Mesenchymal stem cell (in vitro differentiated cells and primary cell): ENCODE measurements around the gene NIN.

Source experiments
- DNase-seq: peaks from one replicate; pipeline ENCODE4 v3.0.0-alpha.2; 2013
- H2AFZ ChIP-seq: one replicate; pipeline ENCODE4 v1.6.1; 2013; ENCODE audit warnings: low read depth, mild to moderate bottlenecking, control low read depth, inconsistent platforms, low read length, moderate library complexity
- H2AK5ac ChIP-seq: 2 replicates; pipeline ENCODE4 v1.6.1; 2013; ENCODE audit warnings: low read length, moderate library complexity, mild to moderate bottlenecking, inconsistent platforms; ENCODE audit not compliant: severe bottlenecking
- H2BK120ac ChIP-seq: one replicate; pipeline ENCODE4 v1.6.1; 2013; ENCODE audit warnings: low read depth, mild to moderate bottlenecking, inconsistent platforms, low read length, moderate library complexity
- H2BK12ac ChIP-seq, 2 experiments: one replicate each; pipeline ENCODE4 v1.6.1; 2013; ENCODE audit warnings: inconsistent platforms in 2 of 2, low read length in 2 of 2, mild to moderate bottlenecking in 2 of 2, moderate library complexity in 2 of 2, control low read depth in 1 of 2
- H2BK15ac ChIP-seq: one replicate; pipeline ENCODE4 v1.6.1; 2013; ENCODE audit warnings: mild to moderate bottlenecking, low read depth, inconsistent platforms; ENCODE audit not compliant: poor library complexity, severe bottlenecking
- H2BK5ac ChIP-seq: 2 replicates; pipeline ENCODE4 v1.6.1; 2013; ENCODE audit warnings: low read depth, mild to moderate bottlenecking, low read length, control low read depth, inconsistent platforms; ENCODE audit not compliant: poor library complexity, severe bottlenecking
- H3K14ac ChIP-seq, 2 experiments: one replicate each; pipeline ENCODE4 v1.6.1; 2013; ENCODE audit warnings: inconsistent platforms in 2 of 2, low read length in 2 of 2, control low read depth in 1 of 2, mild to moderate bottlenecking in 1 of 2, moderate library complexity in 1 of 2
- H3K18ac ChIP-seq, 2 experiments: one replicate each; pipeline ENCODE4 v1.6.1; 2013; ENCODE audit warnings: inconsistent platforms in 2 of 2, low read length in 2 of 2, control low read depth in 1 of 2, low read depth in 1 of 2, mild to moderate bottlenecking in 1 of 2
- H3K23ac ChIP-seq, 2 experiments: one replicate each; pipeline ENCODE4 v1.6.1; 2013; ENCODE audit warnings: inconsistent platforms in 2 of 2, low read length in 2 of 2, mild to moderate bottlenecking in 2 of 2, moderate library complexity in 2 of 2, control low read depth in 1 of 2
- H3K27ac ChIP-seq: 2 replicates; pipeline ENCODE4 v1.5.1; 2013; ENCODE audit warnings: mild to moderate bottlenecking, moderate library complexity, low read length, control low read depth, inconsistent platforms; ENCODE audit not compliant: poor library complexity, severe bottlenecking
- H3K27me3 ChIP-seq, 2 experiments: 2 replicates each; pipeline versions ENCODE4 v1.6.1 to v1.7.0; 2013; ENCODE audit warnings: low read length in 2 of 2, mild to moderate bottlenecking in 2 of 2, moderate library complexity in 2 of 2, control low read depth in 1 of 2, inconsistent platforms in 1 of 2; ENCODE audit not compliant: control insufficient read depth in 1 of 2, insufficient read depth in 1 of 2
- H3K36me3 ChIP-seq, 2 experiments: 2 replicates each; pipeline versions ENCODE4 v1.6.1 to v1.7.0; 2013; ENCODE audit warnings: low read length in 2 of 2, control low read depth in 1 of 2, inconsistent platforms in 1 of 2, low read depth in 1 of 2, mild to moderate bottlenecking in 1 of 2; ENCODE audit not compliant: insufficient read depth in 2 of 2, control insufficient read depth in 1 of 2
- H3K4ac ChIP-seq, 2 experiments: one replicate each; pipeline ENCODE4 v1.6.1; 2013; ENCODE audit warnings: inconsistent platforms in 2 of 2, low read length in 2 of 2, mild to moderate bottlenecking in 2 of 2, moderate library complexity in 2 of 2, control low read depth in 1 of 2, low read depth in 1 of 2
- H3K4me1 ChIP-seq: 2 replicates; pipeline ENCODE4 v1.6.1; 2013; ENCODE audit warnings: low read depth, low read length, control low read depth; ENCODE audit not compliant: control insufficient read depth, insufficient read depth
- H3K4me2 ChIP-seq: 2 replicates; pipeline ENCODE4 v1.6.1; 2013; ENCODE audit warnings: low read length, mild to moderate bottlenecking, inconsistent platforms; ENCODE audit not compliant: poor library complexity, severe bottlenecking
- H3K4me3 ChIP-seq, 2 experiments: 2 replicates each; pipeline versions ENCODE4 v1.5.1 to v1.7.0; 2013; ENCODE audit warnings: low read length in 2 of 2, mild to moderate bottlenecking in 2 of 2, control low read depth in 1 of 2, low read depth in 1 of 2; ENCODE audit not compliant: insufficient read depth in 1 of 2
- H3K79me1 ChIP-seq: replicated peaks from 2 replicates; pipeline ENCODE4 v1.6.1; 2013; ENCODE audit warnings: mild to moderate bottlenecking, control low read depth, low read length, inconsistent platforms; ENCODE audit not compliant: poor library complexity, severe bottlenecking
- H3K9ac ChIP-seq: 2 replicates; pipeline ENCODE4 v1.7.0; 2013; ENCODE audit warnings: mild to moderate bottlenecking, low read length, moderate library complexity
- H3K9me3 ChIP-seq: 2 replicates; pipeline ENCODE4 v1.7.0; 2013; ENCODE audit warnings: mild to moderate bottlenecking, low read length; ENCODE audit not compliant: control insufficient read depth
- H4K8ac ChIP-seq: one replicate; pipeline ENCODE4 v1.6.1; 2013; ENCODE audit warnings: inconsistent platforms, mild to moderate bottlenecking, low read length, moderate library complexity
- H4K91ac ChIP-seq: one replicate; pipeline ENCODE4 v1.6.1; 2013; ENCODE audit warnings: mild to moderate bottlenecking, low read length, inconsistent platforms
- WGBS: methylation state at CpG from one replicate; pipeline ENCODE4 v1.1.7; 2013; ENCODE audit warnings: mixed read lengths; 5-methylcytosine and 5-hydroxymethylcytosine counted together

NIN gene

GRCh38 chr14:50773632-50774541, 57.1 kb downstream of the NIN start:
- H3K4ac ChIP-seq, result no peak overlapping the region

DNA sequence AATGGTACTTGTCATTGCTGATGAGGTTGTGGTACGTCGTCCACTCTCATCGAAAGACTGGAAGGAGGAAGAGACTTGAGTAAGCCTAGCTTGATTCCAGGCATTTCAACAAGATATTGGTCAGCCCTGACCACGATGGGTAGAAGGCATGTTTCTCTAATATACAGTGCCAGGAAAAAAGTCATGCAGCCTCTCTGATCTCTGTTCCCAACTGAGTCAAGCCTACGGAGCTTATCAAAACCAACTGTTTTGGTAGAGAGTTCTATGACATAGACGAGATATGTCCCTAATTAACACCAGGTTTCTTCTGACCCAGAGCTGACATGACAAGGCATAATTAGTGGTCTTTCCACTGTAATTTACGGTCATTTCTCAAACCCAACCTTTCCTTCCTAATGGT, 58.5 kb downstream of the NIN start:
- H3K27ac ChIP-seq, result no peak overlapping the region
- no peak overlapping the region for H3K4ac ChIP-seq
- no peaks in the 10 kb centered on the region for H3K9me3 ChIP-seq
- no peak overlapping the region for H2AFZ ChIP-seq
- no peak overlapping the region for H3K18ac ChIP-seq
- peaks cover 7% of the 10 kb centered on the region for H3K4me1 ChIP-seq
- 96% methylated on average over 7 of the region's 7 CpGs for WGBS
- peaks cover 23 to 43% of the 10 kb centered on the region in 2 experiments for H3K36me3 ChIP-seq
- no peak overlapping the region for H3K23ac ChIP-seq
- H3K4me2 ChIP-seq, result no peak overlapping the region
- H2BK120ac ChIP-seq, result no peak overlapping the region
- no peak overlapping the region for H4K8ac ChIP-seq
- DNase-seq, result no peak
- H3K27me3 ChIP-seq, result no peaks in the 10 kb centered on the region
- no peak overlapping the region for H4K91ac ChIP-seq
- H3K14ac ChIP-seq, result no peak overlapping the region
- H3K9ac ChIP-seq, result peak overlapping the region; percentile 44
- no peak overlapping the region for H2BK15ac ChIP-seq
- H3K79me1 ChIP-seq, result peaks cover 4% of the 10 kb centered on the region
- H2AK5ac ChIP-seq, result no peak overlapping the region
- H3K4me3 ChIP-seq, result no peak overlapping the region
- H2BK5ac ChIP-seq, result no peak overlapping the region
- H2BK12ac ChIP-seq, result no peak overlapping the region

More at GRCh38 chr14:50773632-50774541, 57.1 kb downstream of the NIN start:
- Histone ChIP-seq H3K23ac (no peak overlapping the region), H2BK5ac (no peak overlapping the region), H3K27ac (no peak overlapping the region), H3K79me1 (peaks cover 2% of the 10 kb centered on the region), H2BK12ac (no peak overlapping the region), H2AFZ (no peak overlapping the region), H3K14ac (no peak overlapping the region), H4K8ac (no peak overlapping the region), H3K18ac (no peak overlapping the region), H3K27me3 (no peaks in the 10 kb centered on the region), H2BK15ac (no peak overlapping the region), H3K4me2 (no peak overlapping the region), H2BK120ac (no peak overlapping the region), H2AK5ac (no peak overlapping the region), H3K9ac (peak overlapping the region; percentile 86), H3K4me1 (peaks cover 6% of the 10 kb centered on the region), H3K9me3 (no peaks in the 10 kb centered on the region), H4K91ac (no peak overlapping the region), H3K36me3 (peaks cover 20 to 36% of the 10 kb centered on the region in 2 experiments), H3K4me3 (no peak overlapping the region)
- DNase-seq, result peak; percentile 61
- WGBS, result 88% methylated on average over 5 of the region's 7 CpGs

- no peak overlapping the region for H2BK15ac ChIP-seq
- no peak overlapping the region for H4K91ac ChIP-seq
- H3K27me3 ChIP-seq, result no peaks in the 10 kb centered on the region
- H3K4me1 ChIP-seq, result peaks cover 10% of the 10 kb centered on the region
- H2BK5ac ChIP-seq, result no peak overlapping the region
- no peaks in the 10 kb centered on the region for H3K9me3 ChIP-seq
- H3K79me1 ChIP-seq, result peaks cover 2% of the 10 kb centered on the region
- H3K4me3 ChIP-seq, result no peak overlapping the region
- DNase-seq, result no peak
- H3K36me3 ChIP-seq, result peaks cover 23 to 46% of the 10 kb centered on the region in 2 experiments
- H3K27ac ChIP-seq, result no peak overlapping the region
- no peak overlapping the region for H3K9ac ChIP-seq
- no peak overlapping the region for H2AK5ac ChIP-seq
- no peak overlapping the region for H4K8ac ChIP-seq
- H2AFZ ChIP-seq, result no peak overlapping the region
- no peak overlapping the region for H3K18ac ChIP-seq
- H2BK120ac ChIP-seq, result no peak overlapping the region
- no peak overlapping the region for H3K4ac ChIP-seq
- H3K4me2 ChIP-seq, result no peak overlapping the region
- H2BK12ac ChIP-seq, result no peak overlapping the region
- WGBS, result 96% methylated on average over 8 of the region's 8 CpGs
- H3K14ac ChIP-seq, result no peak overlapping the region
- H3K23ac ChIP-seq, result no peak overlapping the region
These were observed 60.4 kb downstream of the NIN start for GRCh38 chr14:50770586-50770985.

DNA sequence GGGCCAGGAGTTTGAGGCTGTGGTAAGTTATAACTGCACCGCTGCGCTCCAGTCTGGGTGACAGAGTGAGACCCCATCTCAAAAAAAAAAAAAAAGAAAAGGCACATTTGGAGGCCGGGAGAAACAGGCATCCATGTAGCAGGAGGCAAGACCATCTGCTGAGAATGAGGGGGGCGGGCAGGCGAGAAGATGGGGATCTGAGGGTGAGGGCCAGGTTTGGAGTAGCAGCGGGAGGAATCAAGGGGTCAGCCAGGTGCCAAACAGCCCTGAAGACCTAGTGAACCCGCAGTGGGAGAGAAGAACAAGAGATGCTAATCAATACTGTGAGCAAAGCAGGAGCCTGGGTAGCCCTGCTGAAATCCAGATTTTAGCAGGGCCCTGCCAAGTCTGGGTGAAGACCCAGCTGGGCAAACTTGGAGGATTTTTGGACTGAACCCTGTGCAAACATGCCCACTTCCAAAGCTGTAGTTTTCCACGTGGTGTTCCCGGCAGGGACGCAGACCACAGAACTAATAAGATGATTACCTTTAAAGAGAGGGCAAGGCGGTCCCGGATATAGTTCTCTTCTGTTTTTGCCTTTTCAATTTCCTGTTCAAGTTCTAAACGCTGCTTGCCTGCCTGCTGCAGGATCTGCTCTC, 61.0 kb downstream of the NIN start:
- no peak overlapping the region for H2BK12ac ChIP-seq
- H3K9me3 ChIP-seq, result no peaks in the 10 kb centered on the region
- H4K91ac ChIP-seq, result peak overlapping the region; percentile 7
- no peak overlapping the region for H3K4me2 ChIP-seq
- H3K36me3 ChIP-seq, result peaks cover 23 to 46% of the 10 kb centered on the region in 2 experiments
- H4K8ac ChIP-seq, result no peak overlapping the region
- no peaks in the 10 kb centered on the region for H3K27me3 ChIP-seq
- no peak overlapping the region for H2BK5ac ChIP-seq
- no peak overlapping the region for H3K18ac ChIP-seq
- H2AK5ac ChIP-seq, result no peak overlapping the region
- H3K23ac ChIP-seq, result no peak overlapping the region
- no peak overlapping the region for H3K4ac ChIP-seq
- H3K14ac ChIP-seq, result no peak overlapping the region
- WGBS, result 99% methylated on average over 13 of the region's 13 CpGs
- peaks cover 2% of the 10 kb centered on the region for H3K79me1 ChIP-seq
- DNase-seq, result no peak
- H2AFZ ChIP-seq, result no peak overlapping the region
- no peak overlapping the region for H3K9ac ChIP-seq
- H2BK15ac ChIP-seq, result no peak overlapping the region
- peaks cover 9% of the 10 kb centered on the region for H3K4me1 ChIP-seq
- no peak overlapping the region for H3K27ac ChIP-seq
- H3K4me3 ChIP-seq, result no peak overlapping the region
- no peak overlapping the region for H2BK120ac ChIP-seq
